A673 (cell line): Measurements from ENCODE around the gene CHI3L2. TPM values are rescaled to one million over a fixed set of nuclear protein-coding genes. Genes with fewer than 3 reads are reported as not detected.

Experiments used
- BruUV-seq: library from RNA; stranded (reverse); fragments of 400-500 nt; replicated peaks from 2 replicates; lab custom pipeline; 2021; lab: Mats Ljungman, UMichigan
- CTCF ChIA-PET: fragments of 300-600 bp; sonication (Branson Sonifier 250); formaldehyde crosslinking; loops from one replicate; lab custom pipeline; 2022; ENCODE audit warnings: antibody characterized with exemption; lab: Charles Lee
- POLR2A ChIA-PET: fragments of 300-600 bp; sonication (Branson Sonifier 250); formaldehyde crosslinking; loops from one replicate; lab custom pipeline; 2022; ENCODE audit warnings: antibody characterized with exemption; ENCODE audit not compliant: low non-redundant PET; lab: Charles Lee
- DNase-seq: peaks from one replicate; pipeline ENCODE4 v3.0.0-alpha.2; 2015; ENCODE audit warnings: low spot score
- H3K27ac ChIP-seq: fragments of 200-600 bp; sonication (generic); 2 replicates; pipeline ENCODE4 v1.5.1; 2016; ENCODE audit warnings: mixed run types, low read depth, mild to moderate bottlenecking, mixed read lengths, antibody characterized with exemption, low read length; ENCODE audit not compliant: poor library complexity, severe bottlenecking
- H3K27me3 ChIP-seq: fragments of 200-600 bp; sonication (generic); replicated peaks from 2 replicates; pipeline ENCODE4 v1.6.1; 2017; ENCODE audit warnings: mixed run types, low read depth, mild to moderate bottlenecking, mixed read lengths, antibody characterized with exemption, low read length; ENCODE audit not compliant: insufficient read depth, poor library complexity
- H3K36me3 ChIP-seq: fragments of 200-600 bp; sonication (generic); 2 replicates; pipeline ENCODE4 v1.6.1; 2016; ENCODE audit warnings: mixed run types, mild to moderate bottlenecking, mixed read lengths, antibody characterized with exemption, low read length; ENCODE audit not compliant: insufficient read depth, poor library complexity, severe bottlenecking
- H3K4me1 ChIP-seq: fragments of 200-600 bp; sonication (generic); 2 replicates; pipeline ENCODE4 v1.6.1; 2017; ENCODE audit warnings: mixed run types, mild to moderate bottlenecking, mixed read lengths, antibody characterized with exemption, low read length; ENCODE audit not compliant: insufficient read depth, poor library complexity, severe bottlenecking
- H3K4me3 ChIP-seq: fragments of 200-600 bp; sonication (generic); 2 replicates; pipeline ENCODE4 v1.5.1; 2016; ENCODE audit warnings: low read depth, mixed run types, mild to moderate bottlenecking, mixed read lengths, low read length; ENCODE audit not compliant: poor library complexity, severe bottlenecking
- H3K9me3 ChIP-seq: fragments of 200-600 bp; sonication (generic); 2 replicates; pipeline ENCODE4 v1.6.1; 2016; ENCODE audit warnings: mixed run types, low read depth, mild to moderate bottlenecking, mixed read lengths, antibody characterized with exemption, low read length; ENCODE audit not compliant: poor library complexity, severe bottlenecking
- EZH2 ChIP-seq: fragments of 200-600 bp; sonication (generic); IDR thresholded peaks from 2 replicates; pipeline ENCODE4 v1.6.1; 2017; ENCODE audit warnings: borderline replicate concordance, low read depth, mild to moderate bottlenecking, mixed read lengths, antibody characterized with exemption, low read length; ENCODE audit not compliant: poor library complexity, severe bottlenecking
- intact Hi-C: fragments of 100-400 bp; cut with micrococcal nuclease; formaldehyde crosslinking; loops from one replicate; pipeline ENCODE4 v1.10.0; 2022; ENCODE audit not compliant: unreplicated experiment
- total RNA-seq: library from RNA; stranded (reverse); gene quantifications from 2 replicates; pipeline ENCODE4 v1.2.3, GENCODE V29; 2021
- TF ChIP-seq, protein P1 (sequence below): fragments of 300-800, 200-600 bp; sonication (generic); conservative IDR thresholded peaks from 2 replicates; pipeline ENCODE4 v1.5.1; 2017; ENCODE audit warnings: low read depth, mild to moderate bottlenecking, antibody characterized with exemption, low read length, moderate library complexity, mixed read lengths

The CHI3L2 gene
- total RNA-seq, 1 experiment from 2014 or later, result not detected

DNA sequence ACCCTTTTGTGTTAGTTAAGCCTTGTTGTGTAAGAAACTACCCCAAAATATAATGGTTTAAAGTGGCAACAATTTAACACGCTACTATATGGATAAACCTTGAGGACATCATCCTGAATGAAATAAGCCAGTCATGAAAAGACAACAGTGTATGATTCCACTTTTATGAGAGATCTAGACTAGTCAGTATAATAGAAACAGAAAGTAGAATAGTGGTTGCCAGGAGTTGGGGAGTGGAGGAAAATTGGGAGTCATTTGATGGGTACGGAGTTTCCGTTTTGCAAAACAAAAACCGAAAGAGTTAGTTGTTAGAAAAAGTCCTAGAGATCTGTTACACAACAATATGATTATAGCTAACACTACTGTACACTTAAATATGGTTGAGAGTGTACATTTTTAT, 47.1 kb downstream of the CHI3L2 start:
- Histone ChIP-seq H3K27me3 (peaks cover 44% of the 10 kb centered on the region), H3K36me3 (no peaks in the 10 kb centered on the region), H3K4me3 (no peak overlapping the region), H3K4me1 (no peaks in the 10 kb centered on the region), H3K27ac (no peak overlapping the region), H3K9me3 (no peaks in the 10 kb centered on the region)
- ChIA-PET POLR2A (no interaction called here), CTCF (no interaction called here)
- DNase-seq, result no peak
- no peak for TF ChIP-seq EZH2
- TF ChIP-seq, protein P1, sequence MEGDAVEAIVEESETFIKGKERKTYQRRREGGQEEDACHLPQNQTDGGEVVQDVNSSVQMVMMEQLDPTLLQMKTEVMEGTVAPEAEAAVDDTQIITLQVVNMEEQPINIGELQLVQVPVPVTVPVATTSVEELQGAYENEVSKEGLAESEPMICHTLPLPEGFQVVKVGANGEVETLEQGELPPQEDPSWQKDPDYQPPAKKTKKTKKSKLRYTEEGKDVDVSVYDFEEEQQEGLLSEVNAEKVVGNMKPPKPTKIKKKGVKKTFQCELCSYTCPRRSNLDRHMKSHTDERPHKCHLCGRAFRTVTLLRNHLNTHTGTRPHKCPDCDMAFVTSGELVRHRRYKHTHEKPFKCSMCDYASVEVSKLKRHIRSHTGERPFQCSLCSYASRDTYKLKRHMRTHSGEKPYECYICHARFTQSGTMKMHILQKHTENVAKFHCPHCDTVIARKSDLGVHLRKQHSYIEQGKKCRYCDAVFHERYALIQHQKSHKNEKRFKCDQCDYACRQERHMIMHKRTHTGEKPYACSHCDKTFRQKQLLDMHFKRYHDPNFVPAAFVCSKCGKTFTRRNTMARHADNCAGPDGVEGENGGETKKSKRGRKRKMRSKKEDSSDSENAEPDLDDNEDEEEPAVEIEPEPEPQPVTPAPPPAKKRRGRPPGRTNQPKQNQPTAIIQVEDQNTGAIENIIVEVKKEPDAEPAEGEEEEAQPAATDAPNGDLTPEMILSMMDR, result no peak
- no TSS peak for BruUV-seq
- intact Hi-C loops, result no loop called here

DNA sequence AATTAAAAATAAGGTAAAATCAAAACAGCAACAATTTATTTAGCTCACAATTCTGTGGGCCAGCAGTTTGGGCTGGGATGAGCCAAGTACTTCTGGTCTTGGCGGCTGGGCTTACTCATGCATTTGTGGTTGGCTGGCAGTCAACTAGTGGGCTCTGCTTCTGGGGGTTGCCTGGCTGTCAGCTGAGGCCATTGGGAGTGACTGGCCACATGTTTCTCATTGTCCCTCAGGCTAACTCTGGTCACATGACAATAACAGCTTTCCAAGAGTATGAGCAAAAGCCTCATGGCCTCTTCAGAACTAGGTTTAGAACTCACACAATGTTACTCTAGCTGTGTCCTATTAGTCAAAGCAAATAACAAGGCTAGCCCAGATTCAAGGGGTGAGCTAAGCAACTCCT, 47.6 kb downstream of the CHI3L2 start:
- intact Hi-C loops, result no loop called here
- no peak for TF ChIP-seq EZH2
- TF ChIP-seq, protein P1, result no peak
- ChIA-PET POLR2A (no interaction called here), CTCF (no interaction called here)
- no peaks in the 10 kb centered on the region for H3K4me1 ChIP-seq
- DNase-seq, result no peak
- no TSS peak for BruUV-seq
- H3K27ac ChIP-seq, result no peak overlapping the region
- no peaks in the 10 kb centered on the region for H3K36me3 ChIP-seq
- no peaks in the 10 kb centered on the region for H3K9me3 ChIP-seq
- peaks cover 40% of the 10 kb centered on the region for H3K27me3 ChIP-seq
- H3K4me3 ChIP-seq, result no peak overlapping the region

DNA sequence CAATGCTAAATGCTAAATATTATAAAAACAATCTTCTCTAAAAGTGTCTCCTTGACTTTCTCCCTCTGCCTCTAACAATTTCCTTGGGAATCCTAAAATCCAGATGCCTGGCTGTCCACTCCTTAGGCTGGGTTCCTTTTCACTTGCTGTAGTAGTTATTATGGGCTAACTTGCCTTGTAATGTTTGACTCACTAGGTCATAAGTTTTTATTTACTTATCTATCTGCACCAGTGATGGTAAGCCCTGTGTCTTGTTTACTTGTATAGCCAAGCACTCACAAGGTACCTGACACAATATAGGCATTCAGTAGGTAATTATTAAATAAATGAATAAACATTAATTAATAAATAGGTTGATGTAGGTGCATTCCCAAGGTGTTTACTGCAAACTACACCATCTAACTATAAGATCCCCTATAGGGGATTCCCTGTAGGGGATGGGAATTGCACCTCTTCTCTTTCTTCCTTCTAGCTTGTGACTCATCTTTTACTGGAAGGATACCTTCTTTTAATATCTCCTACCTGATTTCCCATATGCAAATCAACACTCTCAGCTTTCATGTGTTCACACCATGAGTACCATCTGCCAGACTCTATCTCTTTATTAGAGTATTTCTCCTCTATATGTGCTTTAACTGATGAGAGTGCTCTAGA, 48.4 kb downstream of the CHI3L2 start:
- no peaks in the 10 kb centered on the region for H3K9me3 ChIP-seq
- CTCF ChIA-PET, result no interaction called here
- no TSS peak for BruUV-seq
- no peak for TF ChIP-seq EZH2
- TF ChIP-seq, protein P1, result no peak
- no peak for DNase-seq
- intact Hi-C loops, result no loop called here
- no peaks in the 10 kb centered on the region for H3K36me3 ChIP-seq
- POLR2A ChIA-PET, result no interaction called here
- H3K27ac ChIP-seq, result no peak overlapping the region
- H3K4me1 ChIP-seq, result no peaks in the 10 kb centered on the region
- no peak overlapping the region for H3K4me3 ChIP-seq
- H3K27me3 ChIP-seq, result peaks cover 31% of the 10 kb centered on the region
